Mucosa of descending colon (tissue), 3 donors: ENCODE data around the gene ERC1. TPM values are rescaled to one million over a fixed set of nuclear protein-coding genes. Genes with fewer than 3 reads are reported as not detected.

Source experiments
- ATAC-seq: fragments of 200-7000 bp; cut with Tn5 transposase; one replicate; pipeline ENCODE4 v1.9.1; 2020; ENCODE audit warnings: mild to moderate bottlenecking, moderate library complexity
- DNase-seq, 3 donors: peaks; one replicate each; pipeline ENCODE4 v3.0.0-alpha.2; 2020
- H3K36me3 ChIP-seq: fragments of 200-600 bp; one replicate; pipeline ENCODE4 v1.8.0; 2021; ENCODE audit warnings: low read depth, mild to moderate bottlenecking
- H3K4me1 ChIP-seq: fragments of 200-600 bp; one replicate; pipeline ENCODE4 v1.8.0; 2021; ENCODE audit warnings: low read depth, mild to moderate bottlenecking
- H3K4me3 ChIP-seq: fragments of 200-600 bp; one replicate; pipeline ENCODE4 v1.8.0; 2021; ENCODE audit warnings: mild to moderate bottlenecking
- H3K9me3 ChIP-seq: fragments of 200-600 bp; one replicate; pipeline ENCODE4 v1.8.0; 2021; ENCODE audit warnings: mild to moderate bottlenecking
- CTCF ChIP-seq: fragments of 200-600 bp; IDR thresholded peaks from one replicate; pipeline ENCODE4 v1.8.0; 2022; ENCODE audit warnings: antibody characterized with exemption, mild to moderate bottlenecking
- intact Hi-C, 2 donors: fragments of 100-400 bp; cut with DNase I in 1 of 2; cut with micrococcal nuclease in 1 of 2; formaldehyde crosslinking; loops; one replicate each; pipeline versions ENCODE4 v1.11.0 to v1.11.1; 2022; cut with DNase I, micrococcal nuclease
- total RNA-seq, 3 donors: library from RNA; stranded (reverse); fragmentation: NEBNext Ultra II Directional in 2 of 3; extraction: Animal tissue kit (Norgen Biotek cat#: 25700) in 2 of 3; gene quantifications; one replicate each; pipeline versions ENCODE4 v1.2.1 to v1.2.4, GENCODE V29; 2021 to 2023
- donor health status: DM: no; HTN: no; CAD: no; lungs with moderate emphysema.
- donor health status: DM: no; HTN: no; CAD: no.
- donor health status: DM: no; HTN: yes; CAD: no.

Gene ERC1
- total RNA-seq, 3 donors from 2014 or later, result 42.6 to 76.3 (median 49.6) TPM

DNA sequence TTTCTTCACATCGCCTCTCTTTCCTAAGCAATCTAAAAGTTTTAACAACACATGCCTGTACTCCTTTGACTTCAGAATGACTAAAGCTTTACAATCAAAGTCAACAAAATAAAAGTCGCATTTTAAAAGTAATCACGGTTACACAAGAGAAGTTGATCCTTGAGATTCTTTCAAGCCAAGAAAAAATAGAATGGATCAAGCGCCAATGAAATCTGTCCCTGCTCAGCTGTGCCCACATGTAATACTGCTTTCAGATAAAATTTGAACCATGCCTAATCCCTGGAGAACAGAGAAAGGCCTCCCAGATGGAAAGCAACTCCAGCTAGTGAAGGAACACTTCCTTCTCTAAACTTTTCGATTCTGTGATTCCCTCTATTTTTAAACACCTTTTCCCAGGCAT is 490.3 kb downstream of the ERC1 start:
- H3K4me1 ChIP-seq, result no peaks in the 10 kb centered on the region
- H3K36me3 ChIP-seq, result no peaks in the 10 kb centered on the region

GRCh38 chr12:1481906-1482305 is 490.9 kb downstream of the ERC1 start:
- no peak for TF ChIP-seq CTCF
- intact Hi-C loops, result no loop called here
- no peak for ATAC-seq
- Histone ChIP-seq H3K9me3 (no peaks in the 10 kb centered on the region), H3K4me1 (no peaks in the 10 kb centered on the region), H3K36me3 (no peaks in the 10 kb centered on the region), H3K4me3 (no peak overlapping the region)
- no peak for DNase-seq

More for the DNA sequence above, 490.3 kb downstream of the ERC1 start:
- ATAC-seq, result no peak
- Histone ChIP-seq H3K9me3 (no peaks in the 10 kb centered on the region), H3K4me3 (no peak overlapping the region)
- intact Hi-C loops, result no loop called here
- TF ChIP-seq CTCF, result no peak
- no peak for DNase-seq

- no peak for DNase-seq
- no peak for TF ChIP-seq CTCF
- Histone ChIP-seq H3K9me3 (no peaks in the 10 kb centered on the region), H3K4me1 (no peaks in the 10 kb centered on the region), H3K4me3 (no peak overlapping the region), H3K36me3 (no peaks in the 10 kb centered on the region)
- intact Hi-C loops, result no loop called here
- no peak for ATAC-seq
Measured at GRCh38 chr12:1488908-1489381, 497.9 kb downstream of the ERC1 start.

GRCh38 chr12:1491983-1492697 is 501.1 kb downstream of the ERC1 start:
- intact Hi-C loops, result no loop called here
- DNase-seq (no peak), ATAC-seq (no peak)
- Histone ChIP-seq H3K36me3 (no peaks in the 10 kb centered on the region), H3K4me1 (no peaks in the 10 kb centered on the region), H3K9me3 (no peaks in the 10 kb centered on the region), H3K4me3 (no peak overlapping the region)
- TF ChIP-seq CTCF, result no peak

DNA sequence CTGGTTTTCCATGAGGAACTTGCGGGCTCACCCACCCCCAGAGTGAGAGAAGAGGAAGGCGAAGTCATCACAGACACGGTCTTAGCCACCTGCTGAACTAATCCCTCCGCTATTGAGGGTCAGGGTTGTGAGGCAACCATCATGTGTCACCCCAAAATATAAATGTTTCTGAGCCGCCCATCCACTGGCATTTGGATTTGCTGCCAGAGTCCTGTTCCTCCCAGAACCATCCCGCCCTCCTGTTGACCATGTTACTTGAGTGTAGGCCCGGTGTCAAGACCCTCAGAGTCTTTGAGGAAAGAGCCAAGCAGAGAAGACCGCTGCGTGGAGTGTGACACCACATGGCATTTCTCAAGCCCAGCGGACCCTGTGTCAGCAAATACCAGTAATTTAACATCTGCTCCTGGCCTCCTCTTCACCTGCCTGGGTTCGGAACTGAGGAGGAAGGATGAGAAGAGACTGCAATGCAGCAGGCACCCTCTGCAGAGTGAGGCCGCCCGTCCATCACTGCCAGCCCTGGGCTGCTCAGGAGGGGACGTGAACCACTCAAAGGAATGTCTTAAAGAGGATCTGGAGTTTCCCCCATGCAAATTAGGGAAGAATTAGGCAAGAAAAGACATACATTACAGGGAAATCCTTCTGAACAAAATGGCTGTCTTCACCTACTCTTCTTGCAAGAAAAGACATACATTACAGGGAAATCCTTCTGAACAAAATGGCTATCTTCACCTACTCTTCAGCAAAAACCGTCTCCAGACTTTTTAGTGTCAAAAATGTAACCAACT is 502.9 kb downstream of the ERC1 start:
- H3K4me1 ChIP-seq, result no peaks in the 10 kb centered on the region
- no peak for DNase-seq
- no peaks in the 10 kb centered on the region for H3K9me3 ChIP-seq
- intact Hi-C loops, result no loop called here
- ATAC-seq, result no peak
- no peak for TF ChIP-seq CTCF
- no peaks in the 10 kb centered on the region for H3K36me3 ChIP-seq
- no peak overlapping the region for H3K4me3 ChIP-seq
